Astrocyte (in vitro differentiated cells and primary cell): ENCODE measurements around the gene CTBP1. TPM values are rescaled to one million over a fixed set of nuclear protein-coding genes. Genes with fewer than 3 reads are reported as not detected.

Source experiments
- DNase-seq: peaks from one replicate; pipeline ENCODE4 v3.0.0-alpha.2; 2010; ENCODE audit warnings: low read depth
- FAIRE-seq: peaks from 2 replicates; lab custom pipeline; 2011; peaks lifted over from hg19 to GRCh38; lab: Jason Lieb, UNC
- H2AFZ ChIP-seq: 2 replicates; pipeline ENCODE4 v1.6.0; 2012; ENCODE audit warnings: low read depth, low read length, inconsistent platforms
- H3K27ac ChIP-seq: 2 replicates; pipeline ENCODE4 v1.5.1; 2011; ENCODE audit warnings: low read depth, low read length, inconsistent platforms
- H3K27me3 ChIP-seq: 2 replicates; pipeline ENCODE4 v1.6.0; 2011; ENCODE audit warnings: low read length, inconsistent platforms; ENCODE audit not compliant: insufficient read depth
- H3K36me3 ChIP-seq: 2 replicates; pipeline ENCODE4 v1.5.1; 2011; ENCODE audit warnings: low read length, inconsistent platforms; ENCODE audit not compliant: insufficient read depth
- H3K4me1 ChIP-seq: 2 replicates; pipeline ENCODE4 v1.5.1; 2011; ENCODE audit warnings: low read length, inconsistent platforms; ENCODE audit not compliant: insufficient read depth
- H3K4me2 ChIP-seq: 2 replicates; pipeline ENCODE4 v1.6.0; 2012; ENCODE audit warnings: low read length, inconsistent platforms
- H3K4me3 ChIP-seq: 2 replicates; pipeline ENCODE4 v1.5.1; 2011; ENCODE audit warnings: low read depth, mild to moderate bottlenecking, low read length, inconsistent platforms; ENCODE audit not compliant: insufficient read depth
- H3K79me2 ChIP-seq: 2 replicates; pipeline ENCODE4 v1.6.0; 2012; ENCODE audit warnings: mild to moderate bottlenecking, low read length, inconsistent platforms; ENCODE audit not compliant: insufficient read depth
- H3K9ac ChIP-seq: 2 replicates; pipeline ENCODE4 v1.6.0; 2012; ENCODE audit warnings: mild to moderate bottlenecking, low read length, inconsistent platforms
- H3K9me3 ChIP-seq: 2 replicates; pipeline ENCODE4 v1.5.1; 2012; ENCODE audit warnings: low read depth, mild to moderate bottlenecking, low read length, inconsistent platforms; ENCODE audit not compliant: insufficient read depth
- H4K20me1 ChIP-seq: 2 replicates; pipeline ENCODE4 v1.6.0; 2012; ENCODE audit warnings: low read length, inconsistent platforms; ENCODE audit not compliant: insufficient read depth
- H3K27ac Mint-ChIP-seq: one replicate; pipeline ENCODE4 v1.8.0; 2021; ENCODE audit warnings: mild to moderate bottlenecking, mixed read lengths; ENCODE audit not compliant: unreplicated experiment
- H3K27me3 Mint-ChIP-seq: one replicate; pipeline ENCODE4 v1.8.0; 2021; ENCODE audit warnings: low read depth, mixed read lengths; ENCODE audit not compliant: unreplicated experiment
- H3K36me3 Mint-ChIP-seq: one replicate; pipeline ENCODE4 v1.8.0; 2021; ENCODE audit warnings: low read depth, mixed read lengths; ENCODE audit not compliant: unreplicated experiment
- H3K4me1 Mint-ChIP-seq: one replicate; pipeline ENCODE4 v1.8.0; 2021; ENCODE audit warnings: low read depth, mixed read lengths; ENCODE audit not compliant: unreplicated experiment
- H3K4me3 Mint-ChIP-seq: one replicate; pipeline ENCODE4 v1.8.0; 2021; ENCODE audit warnings: mild to moderate bottlenecking, moderate library complexity, mixed read lengths; ENCODE audit not compliant: unreplicated experiment
- H3K9me3 Mint-ChIP-seq: one replicate; pipeline ENCODE4 v1.8.0; 2021; ENCODE audit warnings: mild to moderate bottlenecking, mixed read lengths; ENCODE audit not compliant: unreplicated experiment
- EZH2 ChIP-seq: IDR thresholded peaks from 2 replicates; pipeline ENCODE4 v1.6.1; 2012; ENCODE audit warnings: mild to moderate bottlenecking, low read length, inconsistent platforms; ENCODE audit not compliant: insufficient read depth
- total RNA-seq: library from RNA; stranded (reverse); gene quantifications from 2 replicates; pipeline ENCODE4 v1.2.1, GENCODE V29; 2021
- TF ChIP-seq, protein P1 (sequence below): IDR thresholded peaks from 2 replicates; pipeline ENCODE4 v1.5.1; 2011; ENCODE audit warnings: low read depth, mild to moderate bottlenecking, inconsistent platforms, low read length, moderate library complexity; ENCODE audit not compliant: insufficient read depth

Gene CTBP1
- total RNA-seq, 1 donor from 2014 or later: 136 TPM

DNA sequence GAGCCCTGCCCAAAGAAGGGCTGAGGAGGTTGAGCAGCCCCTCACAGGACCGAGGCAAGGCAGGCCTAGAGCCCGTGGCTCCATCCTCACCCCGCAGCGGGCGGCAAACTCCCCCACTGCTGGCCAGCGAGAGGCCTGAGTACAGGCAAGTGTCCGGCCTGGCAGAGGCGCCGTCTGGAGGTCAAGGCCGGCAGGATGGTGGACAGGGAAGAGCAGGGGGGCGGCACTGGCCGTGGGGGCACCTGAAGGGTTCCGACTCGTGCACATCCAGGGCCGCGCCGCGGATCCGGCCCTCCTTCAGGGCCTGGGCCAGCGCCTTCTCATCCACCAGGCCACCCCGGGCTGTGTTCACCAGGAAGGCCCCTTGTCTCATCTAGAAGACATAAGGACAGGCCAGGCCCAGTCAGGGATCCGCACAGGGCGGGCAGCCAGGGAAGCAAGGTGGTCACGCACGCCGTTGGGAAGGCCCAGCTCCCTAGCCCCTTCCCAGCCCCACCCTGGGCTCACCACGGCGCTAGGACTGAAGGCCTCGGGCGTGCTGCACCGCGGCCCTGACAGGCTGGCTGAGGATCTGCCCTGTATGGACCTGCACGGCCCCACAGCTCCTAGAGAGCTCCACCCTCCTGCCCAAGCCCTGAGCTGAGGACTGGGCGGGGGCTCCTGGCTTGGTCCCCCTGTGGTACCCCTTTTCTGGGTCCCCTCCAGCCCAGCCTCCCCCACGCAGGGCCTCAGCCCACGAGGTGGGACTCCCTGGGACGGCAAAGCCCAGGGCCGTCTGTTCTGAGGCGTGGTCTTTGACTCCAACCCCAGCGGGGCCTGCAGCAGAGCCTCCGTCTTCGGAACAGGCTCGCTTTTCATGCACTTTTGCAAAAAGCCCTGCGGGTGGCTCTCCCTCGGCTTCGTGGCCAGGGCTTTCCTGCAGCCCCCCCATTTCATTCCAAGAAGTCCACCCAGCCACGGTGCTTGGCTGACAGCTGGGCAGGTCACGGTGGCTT, 34.5 kb downstream of the CTBP1 start:
- Histone ChIP-seq H3K4me2 (no peak overlapping the region), H3K4me3 (no peak overlapping the region), H3K9ac (no peak overlapping the region), H3K36me3 (peaks cover 3% of the 10 kb centered on the region), H3K27ac (no peak overlapping the region), H3K79me2 (peaks cover 4% of the 10 kb centered on the region), H3K27me3 (no peaks in the 10 kb centered on the region), H4K20me1 (peaks cover 28% of the 10 kb centered on the region), H2AFZ (no peak overlapping the region), H3K9me3 (no peaks in the 10 kb centered on the region), H3K4me1 (peaks cover 11% of the 10 kb centered on the region)
- Mint-ChIP-seq H3K9me3 (no peaks in the 10 kb centered on the region), H3K36me3 (peaks cover 4% of the 10 kb centered on the region), H3K4me1 (peaks cover under 1% of the 10 kb centered on the region), H3K27me3 (no peaks in the 10 kb centered on the region), H3K27ac (no peak overlapping the region), H3K4me3 (no peak overlapping the region)
- DNase-seq (no peak), FAIRE-seq (no peak)
- TF ChIP-seq, protein P1, sequence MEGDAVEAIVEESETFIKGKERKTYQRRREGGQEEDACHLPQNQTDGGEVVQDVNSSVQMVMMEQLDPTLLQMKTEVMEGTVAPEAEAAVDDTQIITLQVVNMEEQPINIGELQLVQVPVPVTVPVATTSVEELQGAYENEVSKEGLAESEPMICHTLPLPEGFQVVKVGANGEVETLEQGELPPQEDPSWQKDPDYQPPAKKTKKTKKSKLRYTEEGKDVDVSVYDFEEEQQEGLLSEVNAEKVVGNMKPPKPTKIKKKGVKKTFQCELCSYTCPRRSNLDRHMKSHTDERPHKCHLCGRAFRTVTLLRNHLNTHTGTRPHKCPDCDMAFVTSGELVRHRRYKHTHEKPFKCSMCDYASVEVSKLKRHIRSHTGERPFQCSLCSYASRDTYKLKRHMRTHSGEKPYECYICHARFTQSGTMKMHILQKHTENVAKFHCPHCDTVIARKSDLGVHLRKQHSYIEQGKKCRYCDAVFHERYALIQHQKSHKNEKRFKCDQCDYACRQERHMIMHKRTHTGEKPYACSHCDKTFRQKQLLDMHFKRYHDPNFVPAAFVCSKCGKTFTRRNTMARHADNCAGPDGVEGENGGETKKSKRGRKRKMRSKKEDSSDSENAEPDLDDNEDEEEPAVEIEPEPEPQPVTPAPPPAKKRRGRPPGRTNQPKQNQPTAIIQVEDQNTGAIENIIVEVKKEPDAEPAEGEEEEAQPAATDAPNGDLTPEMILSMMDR: no peak
- TF ChIP-seq EZH2: no peak

DNA sequence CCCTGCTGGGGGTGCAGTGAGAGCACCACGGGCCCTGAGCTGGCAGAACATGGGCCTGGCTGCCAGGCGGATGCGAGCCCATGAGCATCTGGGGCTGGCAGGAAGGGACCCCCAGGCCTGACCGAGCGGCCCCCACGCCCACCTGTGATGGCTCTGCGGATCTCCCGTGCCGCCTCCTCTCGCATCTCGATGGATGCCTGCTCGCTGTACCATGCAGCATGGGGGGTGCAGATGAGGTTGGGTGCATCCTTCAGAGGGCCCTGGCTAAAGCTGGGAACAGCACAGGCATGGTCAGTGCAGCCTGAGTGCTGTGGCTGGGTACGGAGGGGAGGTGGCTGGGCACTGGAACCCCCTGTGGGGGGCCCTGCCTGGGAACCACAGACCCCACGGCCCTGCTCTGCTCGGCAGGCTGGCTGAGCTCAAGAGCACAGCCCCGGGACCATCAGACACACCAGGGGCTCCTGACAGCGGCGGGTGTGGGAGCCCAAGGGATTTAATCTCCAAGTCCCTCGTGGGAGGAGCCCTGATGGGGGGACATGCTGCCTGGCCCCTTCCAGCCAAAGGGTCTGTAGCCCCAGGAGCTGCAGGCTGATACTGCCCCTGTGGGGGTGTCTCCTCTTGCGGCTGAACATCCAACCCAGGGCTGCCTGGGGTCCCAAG, 35.5 kb downstream of the CTBP1 start:
- no peak overlapping the region for H2AFZ ChIP-seq
- H3K27me3 ChIP-seq: no peaks in the 10 kb centered on the region
- peaks cover under 1% of the 10 kb centered on the region for H3K36me3 Mint-ChIP-seq
- no peak overlapping the region for H3K9ac ChIP-seq
- H3K9me3 ChIP-seq: no peaks in the 10 kb centered on the region
- H4K20me1 ChIP-seq: peaks cover 23% of the 10 kb centered on the region
- FAIRE-seq: no peak
- peaks cover 2% of the 10 kb centered on the region for H3K4me1 Mint-ChIP-seq
- H3K9me3 Mint-ChIP-seq: no peaks in the 10 kb centered on the region
- H3K27me3 Mint-ChIP-seq: no peaks in the 10 kb centered on the region
- no peak for TF ChIP-seq EZH2
- TF ChIP-seq, protein P1: no peak
- no peak for DNase-seq
- no peaks in the 10 kb centered on the region for H3K79me2 ChIP-seq
- H3K4me1 ChIP-seq: peaks cover 16% of the 10 kb centered on the region
- H3K36me3 ChIP-seq: peaks cover 3% of the 10 kb centered on the region
- H3K27ac ChIP-seq: no peak overlapping the region
- no peak overlapping the region for H3K4me3 Mint-ChIP-seq
- no peak overlapping the region for H3K4me3 ChIP-seq
- no peak overlapping the region for H3K4me2 ChIP-seq
- no peak overlapping the region for H3K27ac Mint-ChIP-seq
